K562 (cell line): ENCODE results near the gene CHI3L1. TPM values are rescaled to one million over a fixed set of nuclear protein-coding genes. Genes with fewer than 3 reads are reported as not detected.

Source experiments
- CTBP1 ChIP-seq: fragments of 450-650 bp; IDR thresholded peaks from 2 replicates; pipeline ENCODE4 v1.6.1; 2016; ENCODE audit warnings: borderline replicate concordance
- CTCF ChIP-seq, 3 experiments: IDR thresholded peaks in 2 of 3; conservative IDR thresholded peaks in 1 of 3; 2 replicates each; pipeline ENCODE4 v1.5.1; 2011 to 2012; ENCODE audit warnings: low read length in 3 of 3, mild to moderate bottlenecking in 3 of 3, control low read depth in 2 of 3, improper control_type of control experiment in 1 of 3, inconsistent platforms in 1 of 3, low read depth in 1 of 3, mixed read lengths in 1 of 3, moderate library complexity in 1 of 3; ENCODE audit not compliant: insufficient read depth in 2 of 3
- HCFC1 ChIP-seq: IDR thresholded peaks from 2 replicates; pipeline ENCODE4 v1.6.1; 2012; ENCODE audit warnings: low read depth, low read length, improper control_type of control experiment
- HMG20A ChIP-seq: fragments of 450-650 bp; formaldehyde crosslinking; conservative IDR thresholded peaks from 2 replicates; pipeline ENCODE4 v1.4.0; 2020; ENCODE audit warnings: mild to moderate bottlenecking, mixed read lengths
- JUND ChIP-seq, 2 experiments: IDR thresholded peaks; 2 replicates in 1 of 2; 3 replicates in 1 of 2; pipeline ENCODE4 v1.6.1; 2011; ENCODE audit warnings: borderline replicate concordance in 2 of 2, low read depth in 2 of 2, low read length in 2 of 2, improper control_type of control experiment in 1 of 2, missing biosample characterization in 1 of 2, missing genetic modification characterization in 1 of 2, missing genetic modification reagents in 1 of 2
- PHF21A ChIP-seq: fragments of 450-650 bp; IDR thresholded peaks from 2 replicates; pipeline ENCODE4 v1.6.1; 2017; ENCODE audit warnings: low read depth, borderline replicate concordance
- PKNOX1 ChIP-seq: fragments of 450-650 bp; IDR thresholded peaks from 2 replicates; pipeline ENCODE4 v1.6.1; 2016
- RAD21 ChIP-seq, 2 experiments: fragments of 250-450 bp in 1 of 2; fragments of 450-650 bp in 1 of 2; sonication (Bioruptor Pico) in 1 of 2; formaldehyde crosslinking in 1 of 2; IDR thresholded peaks in 1 of 2; conservative IDR thresholded peaks in 1 of 2; 2 replicates each; pipeline versions ENCODE4 v1.4.0 to v1.8.0; 2020 to 2022; ENCODE audit warnings: mild to moderate bottlenecking in 2 of 2, moderate library complexity in 1 of 2
- RB1 ChIP-seq: fragments of 450-650 bp; IDR thresholded peaks from 2 replicates; pipeline ENCODE4 v1.6.1; 2017; ENCODE audit warnings: low read depth, mild to moderate bottlenecking
- SMC3 ChIP-seq: conservative IDR thresholded peaks from 2 replicates; pipeline ENCODE4 v1.6.1; 2011; ENCODE audit warnings: low read depth, low read length, improper control_type of control experiment; ENCODE audit not compliant: insufficient read depth
- ZBTB34 ChIP-seq: fragments of 250-450 bp; sonication (Bioruptor Pico); IDR thresholded peaks from 2 replicates; pipeline ENCODE4 v1.8.0; 2021; ENCODE audit warnings: mild to moderate bottlenecking, moderate library complexity
- ZNF644 ChIP-seq: fragments of 200-800 bp; sonication (Bioruptor generic); IDR thresholded peaks from 2 replicates; pipeline ENCODE4 v1.6.1; 2016; ENCODE audit warnings: low read depth, missing genetic modification characterization, missing compliant biosample characterization
- polyA plus RNA-seq, 8 experiments: library from polyadenylated mRNA; depleted of rRNA in 4 of 8; stranded (reverse) in 5 of 8; unstranded in 3 of 8; fragments of >200 nt; fragmentation: Nextera tagmentation in 2 of 8; fragmentation: Illumina TruSeq in 1 of 8; extraction: Ambion mirVana in 2 of 8; extraction: Trizol in 1 of 8; gene quantifications; 2 replicates each; pipeline versions ENCODE4 v1.2.1 to v1.2.3, GENCODE V29; 2011 to 2014; ENCODE audit warnings: inconsistent platforms in 1 of 8, missing spikeins in 1 of 8
- total RNA-seq, 7 experiments: library from RNA; depleted of rRNA in 6 of 7; stranded (reverse); fragments of >200 nt in 6 of 7; fragmentation: Illumina TruSeq in 2 of 7; extraction: Trizol in 2 of 7; gene quantifications; 2 replicates each; pipeline versions ENCODE4 v1.2.1 to v1.2.3, GENCODE V29; 2011 to 2021; ENCODE audit warnings: low replicate concordance in 1 of 7

CHI3L1 gene
- total and polyA plus RNA-seq, 9 of the 15 experiments (the other 6 are each of a cell fraction or from before 2014, with no cell fraction given): not detected

DNA sequence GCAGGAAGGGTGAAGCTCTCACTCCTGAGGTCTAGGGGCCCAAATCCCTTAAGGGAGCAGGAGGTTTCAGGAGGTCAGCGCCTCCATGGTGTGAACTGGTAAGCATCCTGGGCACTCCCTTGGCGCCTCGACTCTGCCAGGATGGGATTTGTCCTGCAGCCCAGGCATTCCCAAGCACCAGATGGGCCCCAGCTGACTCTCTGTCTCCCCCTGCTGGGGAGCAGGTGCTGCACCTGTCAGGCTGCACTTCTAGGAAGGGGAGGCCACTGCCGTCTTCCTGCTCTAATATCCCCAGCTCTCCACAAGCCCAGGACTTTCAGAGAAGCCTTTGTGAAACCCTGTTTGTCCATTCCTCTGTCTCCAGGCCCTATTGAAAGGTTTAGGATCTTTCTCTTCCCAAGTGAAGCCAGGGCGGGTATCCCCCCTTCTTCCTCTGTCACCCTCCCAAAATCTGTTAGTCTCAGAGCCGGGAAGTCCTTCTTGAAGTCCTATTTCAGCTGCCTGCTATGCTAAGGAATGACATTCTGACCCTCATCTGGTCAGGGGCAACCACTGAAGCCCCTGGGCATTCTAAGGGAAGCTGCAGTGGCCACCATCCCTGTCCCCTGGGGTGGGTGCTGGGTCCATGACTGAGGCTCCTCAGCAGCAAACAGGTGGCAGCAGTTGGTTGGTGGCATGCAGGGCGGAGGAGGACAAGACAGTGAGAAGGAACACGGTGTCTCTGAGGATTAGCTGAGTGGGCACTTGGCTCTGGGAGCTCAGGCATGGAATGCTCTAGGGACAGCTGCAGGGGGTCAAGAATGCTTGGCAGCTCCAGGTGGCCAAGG is 14.1 kb downstream of the CHI3L1 start (continued):
- TF ChIP-seq ZBTB34 (CRISPR knock-in tag): no peak
- TF ChIP-seq RB1: peak; percentile 40; the same call in 1 of the 2 replicates
- TF ChIP-seq PHF21A: no peak
- TF ChIP-seq SMC3: peak; percentile 91
- TF ChIP-seq PKNOX1: peak; percentile 62
- peak; percentile 30; the same call in 1 of the 2 replicates for TF ChIP-seq CTBP1
- TF ChIP-seq HCFC1: peak; percentile 34; the same call in 1 of the 2 replicates
- no peak for TF ChIP-seq HMG20A (CRISPR knock-in tag)
- TF ChIP-seq RAD21 (CRISPR knock-in tag; conservative IDR thresholded peaks at IDR 0.05 in 1 of 2, IDR thresholded peaks at IDR 0.05 in 1 of 2): peak; percentile 78 to 86
- peak; percentile 92 to 97 (median 93) for TF ChIP-seq CTCF (IDR thresholded peaks at IDR 0.05 in 2 of 3, conservative IDR thresholded peaks at IDR 0.05 in 1 of 3; ENCODE audit: insufficient read depth in 2 of 3, low read depth in 1 of 3, low read length in 3 of 3)
- TF ChIP-seq ZNF644 (tag): no peak
- TF ChIP-seq JUND (IDR thresholded peaks at IDR 0.05; ENCODE audit: borderline replicate concordance, low read depth, low read length): peak; percentile 57
- TF ChIP-seq JUND (tag; IDR thresholded peaks at IDR 0.05; ENCODE audit: borderline replicate concordance, low read depth, low read length): no peak
